ENCODE measurements around the gene TBX10.

DNA sequence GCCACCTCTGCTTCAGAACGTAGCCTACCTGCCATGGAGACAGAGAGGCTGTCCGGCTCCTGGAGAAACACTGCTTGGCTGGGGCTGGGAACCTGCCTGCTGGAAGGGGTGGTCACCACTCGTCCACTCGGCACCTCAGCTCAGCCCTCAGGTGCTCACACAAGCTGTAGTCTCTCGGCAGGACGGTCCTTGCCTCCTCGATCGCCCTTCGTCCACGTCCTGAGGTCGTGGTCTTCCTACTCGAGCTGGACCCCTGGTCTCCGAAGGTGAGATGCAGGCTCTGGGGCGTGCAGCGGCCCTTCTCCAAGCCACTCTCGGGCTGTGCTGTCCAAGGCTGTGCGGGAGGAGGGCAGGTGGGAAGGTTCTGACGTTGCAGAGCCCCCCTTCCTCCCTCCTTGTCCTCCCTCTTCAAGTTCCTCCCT is at the start of gene TBX10:
- TF ChIP-seq POLR2A (IDR thresholded peaks at IDR 0.05): no peak
- TF ChIP-seq, protein P1, sequence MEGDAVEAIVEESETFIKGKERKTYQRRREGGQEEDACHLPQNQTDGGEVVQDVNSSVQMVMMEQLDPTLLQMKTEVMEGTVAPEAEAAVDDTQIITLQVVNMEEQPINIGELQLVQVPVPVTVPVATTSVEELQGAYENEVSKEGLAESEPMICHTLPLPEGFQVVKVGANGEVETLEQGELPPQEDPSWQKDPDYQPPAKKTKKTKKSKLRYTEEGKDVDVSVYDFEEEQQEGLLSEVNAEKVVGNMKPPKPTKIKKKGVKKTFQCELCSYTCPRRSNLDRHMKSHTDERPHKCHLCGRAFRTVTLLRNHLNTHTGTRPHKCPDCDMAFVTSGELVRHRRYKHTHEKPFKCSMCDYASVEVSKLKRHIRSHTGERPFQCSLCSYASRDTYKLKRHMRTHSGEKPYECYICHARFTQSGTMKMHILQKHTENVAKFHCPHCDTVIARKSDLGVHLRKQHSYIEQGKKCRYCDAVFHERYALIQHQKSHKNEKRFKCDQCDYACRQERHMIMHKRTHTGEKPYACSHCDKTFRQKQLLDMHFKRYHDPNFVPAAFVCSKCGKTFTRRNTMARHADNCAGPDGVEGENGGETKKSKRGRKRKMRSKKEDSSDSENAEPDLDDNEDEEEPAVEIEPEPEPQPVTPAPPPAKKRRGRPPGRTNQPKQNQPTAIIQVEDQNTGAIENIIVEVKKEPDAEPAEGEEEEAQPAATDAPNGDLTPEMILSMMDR (IDR thresholded peaks at IDR 0.05 in 4 of 5, conservative IDR thresholded peaks at IDR 0.05 in 1 of 5): no peak

All from gastrocnemius medialis (tissue), 4 donors.